Smooth muscle cell (in vitro differentiated cells): ENCODE results near the gene SORCS2. TPM values are rescaled to one million over a fixed set of nuclear protein-coding genes. Genes with fewer than 3 reads are reported as not detected.

Experiments used
- DNase-seq: peaks from one replicate; lab custom pipeline; 2025; ENCODE audit not compliant: unreplicated experiment; lab: John Stamatoyannopoulos, UW
- H2AFZ ChIP-seq: fragments of 200-600 bp; sonication (generic); 2 replicates; pipeline ENCODE4 v1.6.0; 2016; ENCODE audit warnings: antibody characterized with exemption, low read depth, mild to moderate bottlenecking
- H3F3A ChIP-seq: fragments of 200-600 bp; sonication (generic); 2 replicates; pipeline ENCODE4 v1.6.0; 2017; ENCODE audit warnings: antibody characterized with exemption, low read depth
- H3K27ac ChIP-seq: fragments of 200-600 bp; sonication (generic); 2 replicates; pipeline ENCODE4 v1.5.1; 2016; ENCODE audit warnings: low read depth, mild to moderate bottlenecking
- H3K27me3 ChIP-seq: fragments of 200-600 bp; sonication (generic); 2 replicates; pipeline ENCODE4 v1.6.1; 2016; ENCODE audit warnings: low read depth, mild to moderate bottlenecking
- H3K36me3 ChIP-seq: fragments of 200-600 bp; sonication (generic); 2 replicates; pipeline ENCODE4 v1.5.1; 2016; ENCODE audit warnings: low read depth
- H3K4me1 ChIP-seq: fragments of 200-600 bp; sonication (generic); 2 replicates; pipeline ENCODE4 v1.5.1; 2016; ENCODE audit warnings: low read depth
- H3K4me2 ChIP-seq: fragments of 200-600 bp; sonication (generic); 2 replicates; pipeline ENCODE4 v1.6.0; 2016; ENCODE audit warnings: mild to moderate bottlenecking
- H3K4me3 ChIP-seq: fragments of 200-600 bp; sonication (generic); 2 replicates; pipeline ENCODE4 v1.5.1; 2016; ENCODE audit warnings: mild to moderate bottlenecking
- H3K79me2 ChIP-seq: fragments of 200-600 bp; sonication (generic); 2 replicates; pipeline ENCODE4 v1.6.0; 2016; ENCODE audit warnings: low read depth, mild to moderate bottlenecking
- H3K9ac ChIP-seq: fragments of 200-600 bp; sonication (generic); 2 replicates; pipeline ENCODE4 v1.6.0; 2016; ENCODE audit warnings: low read depth
- H3K9me3 ChIP-seq: fragments of 200-600 bp; sonication (generic); replicated peaks from 2 replicates; pipeline ENCODE4 v1.5.1; 2016; ENCODE audit warnings: low read depth
- H4K20me1 ChIP-seq: fragments of 200-600 bp; sonication (generic); 2 replicates; pipeline ENCODE4 v1.6.0; 2016; ENCODE audit warnings: low read depth
- WGBS: methylation state at CpG from one replicate; pipeline ENCODE4 v1.1.7; 2016; ENCODE audit warnings: low lambda C conversion rate; 5-methylcytosine and 5-hydroxymethylcytosine counted together
- polyA plus RNA-seq: library from polyadenylated mRNA; unstranded; fragments of >200 nt; fragmentation: Nextera tagmentation; extraction: Ambion mirVana; gene quantifications from 2 replicates; pipeline ENCODE4 v1.2.1, GENCODE V29; 2016
- total RNA-seq: library from RNA; depleted of rRNA; stranded (reverse); fragments of >200 nt; gene quantifications from 2 replicates; pipeline ENCODE4 v1.2.3, GENCODE V29; 2014
- TF ChIP-seq, protein P1 (sequence below): fragments of 200-600 bp; sonication (generic); IDR thresholded peaks from 2 replicates; pipeline ENCODE4 v1.5.1; 2017; ENCODE audit warnings: borderline replicate concordance, mild to moderate bottlenecking, antibody characterized with exemption; ENCODE audit not compliant: insufficient read depth, poor library complexity, severe bottlenecking

The SORCS2 gene
- total and polyA plus RNA-seq, 2 experiments from 2014 or later = 5.2 to 9.3 TPM

DNA sequence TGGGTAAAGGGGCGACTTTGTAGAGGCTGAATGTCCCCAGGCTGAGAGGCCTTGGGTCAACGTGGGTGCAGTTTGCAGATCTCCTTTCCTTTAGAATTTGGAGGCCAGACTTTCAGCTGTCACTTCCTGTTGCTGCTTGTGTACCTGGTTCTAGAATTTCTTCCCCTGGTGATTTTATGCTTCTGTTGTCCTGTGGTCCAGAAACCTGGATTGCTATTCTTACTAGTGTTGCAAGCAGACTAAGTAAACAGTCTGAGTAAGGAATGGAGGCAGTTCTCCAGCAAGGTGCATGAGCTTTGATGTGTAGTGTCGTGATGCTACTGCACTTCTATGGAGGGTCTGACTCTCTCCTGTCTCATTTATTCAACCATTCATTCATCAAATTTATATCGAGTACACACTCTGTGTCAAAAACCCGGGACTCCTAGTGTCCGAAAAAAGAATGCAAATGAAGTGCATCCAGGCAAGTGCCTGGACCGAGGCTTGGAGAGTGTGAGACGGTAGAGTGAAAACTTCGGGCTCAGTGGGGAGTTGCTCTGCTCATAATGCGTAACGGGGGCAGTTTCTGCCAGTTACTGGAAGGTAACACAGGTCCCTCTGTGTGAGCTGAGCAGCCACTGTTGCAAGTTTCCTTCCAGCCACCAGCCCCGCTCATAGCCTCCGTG, 83.3 kb downstream of the SORCS2 start:
- Histone ChIP-seq H2AFZ (no peak overlapping the region), H3K27ac (no peak overlapping the region), H3K36me3 (no peaks in the 10 kb centered on the region), H3K4me2 (no peak overlapping the region), H3K9ac (no peak overlapping the region), H3F3A (no peaks in the 10 kb centered on the region), H3K27me3 (no peaks in the 10 kb centered on the region), H3K9me3 (no peaks in the 10 kb centered on the region), H4K20me1 (no peaks in the 10 kb centered on the region), H3K4me3 (no peak overlapping the region), H3K79me2 (no peaks in the 10 kb centered on the region), H3K4me1 (peaks cover under 1% of the 10 kb centered on the region)
- no peak for DNase-seq
- TF ChIP-seq, protein P1, sequence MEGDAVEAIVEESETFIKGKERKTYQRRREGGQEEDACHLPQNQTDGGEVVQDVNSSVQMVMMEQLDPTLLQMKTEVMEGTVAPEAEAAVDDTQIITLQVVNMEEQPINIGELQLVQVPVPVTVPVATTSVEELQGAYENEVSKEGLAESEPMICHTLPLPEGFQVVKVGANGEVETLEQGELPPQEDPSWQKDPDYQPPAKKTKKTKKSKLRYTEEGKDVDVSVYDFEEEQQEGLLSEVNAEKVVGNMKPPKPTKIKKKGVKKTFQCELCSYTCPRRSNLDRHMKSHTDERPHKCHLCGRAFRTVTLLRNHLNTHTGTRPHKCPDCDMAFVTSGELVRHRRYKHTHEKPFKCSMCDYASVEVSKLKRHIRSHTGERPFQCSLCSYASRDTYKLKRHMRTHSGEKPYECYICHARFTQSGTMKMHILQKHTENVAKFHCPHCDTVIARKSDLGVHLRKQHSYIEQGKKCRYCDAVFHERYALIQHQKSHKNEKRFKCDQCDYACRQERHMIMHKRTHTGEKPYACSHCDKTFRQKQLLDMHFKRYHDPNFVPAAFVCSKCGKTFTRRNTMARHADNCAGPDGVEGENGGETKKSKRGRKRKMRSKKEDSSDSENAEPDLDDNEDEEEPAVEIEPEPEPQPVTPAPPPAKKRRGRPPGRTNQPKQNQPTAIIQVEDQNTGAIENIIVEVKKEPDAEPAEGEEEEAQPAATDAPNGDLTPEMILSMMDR = no peak
- 90% methylated on average over 13 of the region's 13 CpGs for WGBS

DNA sequence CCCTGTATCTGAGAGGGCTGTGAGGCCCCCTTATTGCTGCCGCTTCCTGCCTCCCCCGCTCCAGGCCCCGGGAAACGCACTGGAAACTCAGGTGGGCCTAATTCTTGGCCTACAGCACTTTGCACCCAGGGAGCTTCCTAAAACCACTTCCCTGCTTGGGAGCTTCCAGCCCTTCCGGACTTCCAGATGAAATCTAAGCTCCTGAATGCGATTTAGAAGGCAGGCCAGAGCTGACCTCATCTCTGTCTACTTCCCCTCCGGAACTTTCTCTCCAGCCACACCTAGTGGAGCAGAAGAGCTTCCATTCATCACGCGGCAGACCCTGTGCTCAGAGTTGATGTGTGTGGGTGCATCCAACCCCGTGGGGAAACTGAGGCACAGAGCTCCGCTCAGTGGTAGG, 84.2 kb downstream of the SORCS2 start:
- Histone ChIP-seq H3K79me2 (no peaks in the 10 kb centered on the region), H3K36me3 (no peaks in the 10 kb centered on the region), H3K9me3 (no peaks in the 10 kb centered on the region), H3K27ac (no peak overlapping the region), H3K4me2 (no peak overlapping the region), H2AFZ (no peak overlapping the region), H3K27me3 (no peaks in the 10 kb centered on the region), H3K4me3 (no peak overlapping the region), H3K4me1 (peaks cover 9% of the 10 kb centered on the region), H4K20me1 (no peaks in the 10 kb centered on the region), H3F3A (no peaks in the 10 kb centered on the region), H3K9ac (no peak overlapping the region)
- TF ChIP-seq, protein P1 = no peak
- DNase-seq = no peak
- 89% methylated on average over 11 of the region's 11 CpGs for WGBS

DNA sequence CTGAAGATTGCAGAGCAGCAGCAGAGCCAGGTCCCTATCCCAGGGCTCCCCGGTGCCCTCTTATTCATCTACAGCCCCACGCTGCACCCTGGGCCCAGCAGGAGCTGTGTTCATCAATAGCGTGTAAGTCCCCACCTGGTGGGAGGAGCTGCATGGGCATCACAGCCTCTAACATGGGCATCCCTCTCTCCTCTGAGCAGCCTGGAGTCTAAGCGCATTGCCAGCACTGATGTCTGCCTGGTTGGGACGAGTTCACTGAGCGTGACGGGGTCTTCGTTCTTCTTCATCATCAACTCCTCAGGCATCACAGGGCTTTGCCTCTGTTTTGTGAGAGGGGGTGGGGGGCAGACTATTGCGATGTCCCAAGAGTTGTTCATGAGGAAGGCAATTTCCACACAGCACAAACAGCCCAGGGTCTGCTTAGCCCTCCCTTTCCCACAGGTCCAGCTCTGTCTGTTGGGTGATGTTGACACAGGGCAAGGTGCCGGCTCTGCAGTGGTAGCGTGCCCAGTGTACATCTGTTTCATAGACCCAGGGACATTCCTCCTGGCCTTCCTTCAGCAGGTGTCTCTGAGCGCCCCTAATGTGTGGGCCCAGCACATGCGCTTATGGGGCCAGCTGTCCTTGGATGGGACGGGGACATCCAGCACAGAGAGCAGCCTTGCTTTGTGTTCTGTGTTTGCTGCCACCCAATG, 85.9 kb downstream of the SORCS2 start:
- Histone ChIP-seq H3K4me2 (no peak overlapping the region), H3K27me3 (no peaks in the 10 kb centered on the region), H3K9me3 (no peaks in the 10 kb centered on the region), H3K4me1 (peaks cover 19% of the 10 kb centered on the region), H3K4me3 (no peak overlapping the region), H3K79me2 (no peaks in the 10 kb centered on the region), H4K20me1 (no peaks in the 10 kb centered on the region), H3K9ac (no peak overlapping the region), H3F3A (peaks cover 4% of the 10 kb centered on the region), H3K27ac (no peak overlapping the region), H3K36me3 (no peaks in the 10 kb centered on the region), H2AFZ (no peak overlapping the region)
- 96% methylated on average over 14 of the region's 14 CpGs for WGBS
- DNase-seq = no peak
- TF ChIP-seq, protein P1 = no peak
